Measurements from ENCODE around the gene DSCAML1. TPM values are rescaled to one million over a fixed set of nuclear protein-coding genes. Genes with fewer than 3 reads are reported as not detected.

The DSCAML1 gene
- polyA plus RNA-seq, 1 donor from 2014 or later: not detected

GRCh38 chr11:117427356-117427874 is 369.6 kb downstream of the DSCAML1 start:
- Mint-ChIP-seq H3K27ac (no peak overlapping the region), H3K4me3 (no peak overlapping the region), H3K27me3 (peaks cover 3% of the 10 kb centered on the region), H3K4me1 (no peaks in the 10 kb centered on the region), H3K36me3 (no peaks in the 10 kb centered on the region), H3K9me3 (no peaks in the 10 kb centered on the region)

- Mint-ChIP-seq H3K27ac (peak overlapping the region in 1 of 3 donors; percentile 67), H3K4me3 (peak overlapping the region in 1 of 4 donors; percentile 54), H3K9me3 (no peaks in the 10 kb centered on the region), H3K27me3 (peaks cover 6% of the 10 kb centered on the region), H3K4me1 (no peaks in the 10 kb centered on the region), H3K36me3 (no peaks in the 10 kb centered on the region)
Measured at GRCh38 chr11:117426941-117427340, 370.1 kb downstream of the DSCAML1 start.

GRCh38 chr11:117426297-117426685 is 370.7 kb downstream of the DSCAML1 start:
- no peaks in the 10 kb centered on the region for H3K4me1 Mint-ChIP-seq
- peaks cover 6% of the 10 kb centered on the region for H3K27me3 Mint-ChIP-seq
- no peaks in the 10 kb centered on the region for H3K9me3 Mint-ChIP-seq
- peak overlapping the region in 1 of 4 donors; percentile 72 for H3K4me3 Mint-ChIP-seq
- H3K36me3 Mint-ChIP-seq: no peaks in the 10 kb centered on the region
- H3K27ac Mint-ChIP-seq: no peak overlapping the region

- Mint-ChIP-seq H3K9me3 (no peaks in the 10 kb centered on the region), H3K4me3 (no peak overlapping the region), H3K27ac (no peak overlapping the region), H3K36me3 (no peaks in the 10 kb centered on the region), H3K4me1 (no peaks in the 10 kb centered on the region), H3K27me3 (peaks cover 3% of the 10 kb centered on the region)
Measured at GRCh38 chr11:117425679-117426296, 371.2 kb downstream of the DSCAML1 start.

- H3K27me3 Mint-ChIP-seq: peaks cover 3% of the 10 kb centered on the region
- no peak overlapping the region for H3K27ac Mint-ChIP-seq
- peak overlapping the region in 1 of 4 donors; percentile 51 for H3K4me3 Mint-ChIP-seq
- H3K9me3 Mint-ChIP-seq: no peaks in the 10 kb centered on the region
- no peaks in the 10 kb centered on the region for H3K36me3 Mint-ChIP-seq
- no peaks in the 10 kb centered on the region for H3K4me1 Mint-ChIP-seq
Measured at GRCh38 chr11:117424781-117425180, 372.2 kb downstream of the DSCAML1 start.

- Mint-ChIP-seq H3K27ac (no peak overlapping the region), H3K9me3 (no peaks in the 10 kb centered on the region), H3K27me3 (peaks cover 3% of the 10 kb centered on the region)
Measured at GRCh38 chr11:117423046-117423575, 373.9 kb downstream of the DSCAML1 start.

GRCh38 chr11:117421476-117421875 is 375.5 kb downstream of the DSCAML1 start:
- Mint-ChIP-seq H3K27me3 (peaks cover 6% of the 10 kb centered on the region), H3K36me3 (no peaks in the 10 kb centered on the region), H3K9me3 (no peaks in the 10 kb centered on the region), H3K4me3 (no peak overlapping the region), H3K4me1 (no peaks in the 10 kb centered on the region), H3K27ac (no peak overlapping the region)

More at GRCh38 chr11:117423046-117423575, 373.9 kb downstream of the DSCAML1 start:
- Mint-ChIP-seq H3K36me3 (no peaks in the 10 kb centered on the region), H3K4me3 (no peak overlapping the region), H3K4me1 (no peaks in the 10 kb centered on the region)

- Mint-ChIP-seq H3K27ac (no peak overlapping the region), H3K36me3 (no peaks in the 10 kb centered on the region), H3K27me3 (peaks cover 7% of the 10 kb centered on the region), H3K4me3 (no peak overlapping the region), H3K4me1 (no peaks in the 10 kb centered on the region), H3K9me3 (no peaks in the 10 kb centered on the region)
Measured at GRCh38 chr11:117421041-117421440, 376.0 kb downstream of the DSCAML1 start.

- Mint-ChIP-seq H3K27me3 (peaks cover 9% of the 10 kb centered on the region), H3K27ac (no peak overlapping the region)
Measured at GRCh38 chr11:117420598-117420997, 376.4 kb downstream of the DSCAML1 start.

GRCh38 chr11:117420143-117420485 is 376.9 kb downstream of the DSCAML1 start:
- Mint-ChIP-seq H3K27ac (no peak overlapping the region), H3K4me3 (no peak overlapping the region), H3K9me3 (no peaks in the 10 kb centered on the region), H3K36me3 (no peaks in the 10 kb centered on the region), H3K27me3 (peaks cover 9% of the 10 kb centered on the region), H3K4me1 (no peaks in the 10 kb centered on the region)

More at GRCh38 chr11:117420598-117420997, 376.4 kb downstream of the DSCAML1 start:
- Mint-ChIP-seq H3K4me3 (no peak overlapping the region), H3K36me3 (no peaks in the 10 kb centered on the region), H3K9me3 (no peaks in the 10 kb centered on the region), H3K4me1 (no peaks in the 10 kb centered on the region)

- no peak overlapping the region for H3K4me3 Mint-ChIP-seq
- no peaks in the 10 kb centered on the region for H3K9me3 Mint-ChIP-seq
- H3K27me3 Mint-ChIP-seq: peaks cover 9% of the 10 kb centered on the region
- H3K4me1 Mint-ChIP-seq: no peaks in the 10 kb centered on the region
- H3K27ac Mint-ChIP-seq: no peak overlapping the region
- H3K36me3 Mint-ChIP-seq: no peaks in the 10 kb centered on the region
Measured at GRCh38 chr11:117419482-117420142, 377.4 kb downstream of the DSCAML1 start.

- H3K27me3 Mint-ChIP-seq: peaks cover 9% of the 10 kb centered on the region
- H3K4me1 Mint-ChIP-seq: no peaks in the 10 kb centered on the region
- H3K9me3 Mint-ChIP-seq: peaks cover 0 to under 1% (median 0%) of the 10 kb centered on the region in 3 donors
- H3K27ac Mint-ChIP-seq: no peak overlapping the region
- no peaks in the 10 kb centered on the region for H3K36me3 Mint-ChIP-seq
- no peak overlapping the region for H3K4me3 Mint-ChIP-seq
Measured at GRCh38 chr11:117418737-117419481, 378.1 kb downstream of the DSCAML1 start.

- Mint-ChIP-seq H3K9me3 (peaks cover 0 to 1% (median 0%) of the 10 kb centered on the region in 3 donors), H3K4me3 (no peak overlapping the region), H3K36me3 (no peaks in the 10 kb centered on the region), H3K27me3 (peaks cover 9% of the 10 kb centered on the region), H3K4me1 (no peaks in the 10 kb centered on the region), H3K27ac (peak overlapping the region in 1 of 3 donors; percentile 20)
Measured at GRCh38 chr11:117417856-117418255, 379.2 kb downstream of the DSCAML1 start.

GRCh38 chr11:117417342-117417741 is 379.7 kb downstream of the DSCAML1 start:
- Mint-ChIP-seq H3K36me3 (peaks cover 3% of the 10 kb centered on the region), H3K27me3 (peaks cover 9% of the 10 kb centered on the region), H3K4me1 (no peaks in the 10 kb centered on the region), H3K9me3 (peaks cover 0 to 1% (median 0%) of the 10 kb centered on the region in 3 donors), H3K27ac (no peak overlapping the region), H3K4me3 (no peak overlapping the region)

GRCh38 chr11:117415358-117415896 is 381.6 kb downstream of the DSCAML1 start:
- Mint-ChIP-seq H3K9me3 (peaks cover 0 to 1% (median 0%) of the 10 kb centered on the region in 3 donors), H3K4me1 (no peaks in the 10 kb centered on the region), H3K27ac (no peak overlapping the region), H3K4me3 (no peak overlapping the region), H3K27me3 (peaks cover 6% of the 10 kb centered on the region), H3K36me3 (peaks cover 7% of the 10 kb centered on the region)
